ENCODE measurements around the gene LRRFIP1. TPM values are rescaled to one million over a fixed set of nuclear protein-coding genes. Genes with fewer than 3 reads are reported as not detected.
A peak's percentile ranks its signal among the peaks of the same experiment; 100 is the strongest.

The LRRFIP1 gene
- total and polyA plus RNA-seq, 9 of the 15 experiments (the other 6 are each of a cell fraction or from before 2014, with no cell fraction given) = 13.1 to 45.2 (median 31.3) TPM

DNA sequence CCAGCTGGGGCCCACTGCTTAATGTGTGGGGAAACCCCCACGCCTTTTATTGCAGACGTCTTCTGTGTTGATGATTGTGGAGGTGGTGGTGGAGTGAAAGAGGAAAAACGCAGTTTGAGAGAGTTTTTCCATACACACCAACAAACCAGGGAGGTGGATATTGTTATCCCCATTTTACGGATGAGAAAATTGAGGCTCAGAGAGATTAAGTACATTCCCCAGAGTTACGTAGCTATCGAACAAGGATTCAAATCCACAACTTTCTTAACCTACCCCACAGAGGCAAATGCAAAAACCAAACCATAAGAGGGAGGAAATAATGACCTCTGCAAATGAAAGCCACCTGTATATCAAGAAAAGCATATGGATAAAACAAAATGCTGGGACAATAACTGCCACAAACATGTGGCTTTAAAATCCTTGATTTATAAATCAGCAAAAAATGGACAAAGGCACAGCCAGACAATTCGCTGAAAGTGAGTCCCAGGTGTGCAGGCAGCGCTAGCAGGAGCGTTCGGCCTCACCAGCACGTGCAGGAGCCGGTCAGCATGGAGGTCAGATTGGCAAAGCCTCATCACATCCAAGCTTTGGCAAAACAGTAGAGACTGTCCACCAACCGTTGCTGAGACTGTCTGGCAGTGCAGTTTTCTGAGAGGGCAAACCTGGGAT, 24.2 kb upstream of the LRRFIP1 start:
- no TSS peak for BruUV-seq (replicated peaks)
- no peak overlapping the region for H2AFZ ChIP-seq (ENCODE audit: low read depth, low read length)
- peaks cover 13 to 64% of the 10 kb centered on the region in 2 experiments for H3K27me3 ChIP-seq (ENCODE audit: control insufficient read depth in 2 of 2, insufficient read depth in 2 of 2, low read length in 2 of 2)
- DNase-seq (ENCODE audit: extremely low read depth in 1 of 4, low spot score in 3 of 4) (no peak), ATAC-seq (no peak), FAIRE-seq (no peak)
- no peak overlapping the region for H3K4me3 ChIP-seq
- no peaks in the 10 kb centered on the region for H3K36me3 ChIP-seq (ENCODE audit: control insufficient read depth, insufficient read depth, low read length)
- CTCF ChIA-PET (ENCODE audit: low intra/inter-chr PET ratio) = no interaction called here
- H3K27ac ChIP-seq (ENCODE audit: extremely low read depth, low read depth, low read length) = no peak overlapping the region
- TF ChIP-seq NFE2 (IDR thresholded peaks at IDR 0.05; ENCODE audit: low read depth) = no peak
- no peak for TF ChIP-seq GTF2F1 (IDR thresholded peaks at IDR 0.05; ENCODE audit: low read depth, low read length)
- peak; percentile 65 for TF ChIP-seq RBM25 (IDR thresholded peaks at IDR 0.05; ENCODE audit: low read depth, low read length, severe bottlenecking)
- 2% methylated on average over 13 of the region's 13 CpGs for WGBS (ENCODE audit: insufficient coverage, low coverage, missing lambda C conversion rate)
- H3K9me1 ChIP-seq (ENCODE audit: control insufficient read depth, insufficient read depth, low read length) = no peaks in the 10 kb centered on the region
- H4K20me1 ChIP-seq (replicated peaks; ENCODE audit: control insufficient read depth, insufficient read depth, low read length) = no peaks in the 10 kb centered on the region
- H3K79me2 ChIP-seq (ENCODE audit: control insufficient read depth, insufficient read depth, low read length) = no peaks in the 10 kb centered on the region
- in situ Hi-C loops (cut with MboI) (no loop called here), intact Hi-C loops (cut with micrococcal nuclease) (no loop called here)
- no peak overlapping the region for H3K4me2 ChIP-seq (ENCODE audit: insufficient read depth, low read length)
- POLR2A ChIA-PET = no interaction called here
- H3K9me3 ChIP-seq (replicated peaks; ENCODE audit: control insufficient read depth, insufficient read depth, low read depth, low read length) = no peaks in the 10 kb centered on the region
- no peaks in the 10 kb centered on the region for H3K4me1 ChIP-seq (replicated peaks in 1 of 2; ENCODE audit: control insufficient read depth in 2 of 2, insufficient read depth in 2 of 2, low read length in 2 of 2)
- H3K9ac ChIP-seq (ENCODE audit: insufficient read depth in 1 of 2, low read depth in 2 of 2, low read length in 2 of 2) = no peak overlapping the region

DNA sequence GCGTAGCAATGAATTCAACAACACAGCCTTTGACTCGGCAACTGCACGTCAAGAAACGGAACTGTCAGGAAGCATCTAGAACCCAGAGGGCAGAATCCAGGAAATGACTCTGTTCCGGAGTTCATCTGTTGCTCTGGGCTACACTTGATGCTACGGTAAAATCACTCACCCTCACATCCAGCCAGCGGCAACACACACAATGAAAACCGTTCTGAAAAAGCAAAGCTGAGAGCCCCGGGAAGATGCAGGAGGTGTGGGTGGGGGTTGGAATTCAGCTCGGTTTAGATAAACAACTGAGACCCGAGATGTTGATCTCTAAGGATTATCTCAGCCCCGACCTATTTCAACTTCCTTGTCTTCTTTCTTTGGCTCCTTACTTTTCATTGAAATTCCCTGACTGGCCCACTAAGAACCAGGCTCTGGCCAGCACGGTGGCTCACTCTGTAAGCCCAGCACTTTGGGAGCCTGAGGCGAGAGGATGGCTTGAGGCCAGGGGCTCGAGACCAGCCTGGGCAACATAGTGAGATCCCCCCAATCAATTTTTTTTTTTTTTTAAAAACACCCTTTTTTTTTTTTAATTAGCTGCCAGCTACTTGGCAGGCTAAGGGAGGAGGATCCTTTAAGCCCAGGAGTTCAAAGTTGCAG, 23.5 kb upstream of the LRRFIP1 start:
- Histone ChIP-seq H3K4me2 (ENCODE audit: insufficient read depth, low read length) (no peak overlapping the region), H3K36me3 (ENCODE audit: control insufficient read depth, insufficient read depth, low read length) (no peaks in the 10 kb centered on the region), H3K4me1 (replicated peaks in 1 of 2; ENCODE audit: control insufficient read depth in 2 of 2, insufficient read depth in 2 of 2, low read length in 2 of 2) (no peaks in the 10 kb centered on the region), H3K9me1 (ENCODE audit: control insufficient read depth, insufficient read depth, low read length) (no peaks in the 10 kb centered on the region), H3K9ac (ENCODE audit: insufficient read depth in 1 of 2, low read depth in 2 of 2, low read length in 2 of 2) (no peak overlapping the region), H3K27ac (ENCODE audit: extremely low read depth, low read depth, low read length) (no peak overlapping the region), H3K9me3 (replicated peaks; ENCODE audit: control insufficient read depth, insufficient read depth, low read depth, low read length) (no peaks in the 10 kb centered on the region), H2AFZ (ENCODE audit: low read depth, low read length) (no peak overlapping the region), H3K4me3 (no peak overlapping the region), H3K79me2 (ENCODE audit: control insufficient read depth, insufficient read depth, low read length) (no peaks in the 10 kb centered on the region), H4K20me1 (replicated peaks; ENCODE audit: control insufficient read depth, insufficient read depth, low read length) (no peaks in the 10 kb centered on the region), H3K27me3 (ENCODE audit: control insufficient read depth in 2 of 2, insufficient read depth in 2 of 2, low read length in 2 of 2) (peaks cover 13 to 58% of the 10 kb centered on the region in 2 experiments)
- CTCF ChIA-PET (ENCODE audit: low intra/inter-chr PET ratio) = no interaction called here
- intact Hi-C loops (cut with micrococcal nuclease) (no loop called here), in situ Hi-C loops (cut with MboI) (no loop called here)
- POLR2A ChIA-PET = interaction anchor here (0.6 kb wide), 1 partner anchor 1769 kb away, joined by 3 read pairs; no protein-coding TSS in a partner anchor
- ATAC-seq (no peak), FAIRE-seq (no peak), DNase-seq (ENCODE audit: extremely low read depth in 1 of 4, low spot score in 3 of 4) (no peak)
- WGBS (ENCODE audit: insufficient coverage, low coverage, missing lambda C conversion rate) = under 1% methylated on average over 14 of the region's 15 CpGs
- BruUV-seq (replicated peaks) = no TSS peak
- TF ChIP-seq ZNF445 (CRISPR knock-in tag; IDR thresholded peaks at IDR 0.05; ENCODE audit: low read depth) (no peak), RBM17 (IDR thresholded peaks at IDR 0.05; ENCODE audit: borderline replicate concordance, low read depth, low read length) (no peak), ATF7 (IDR thresholded peaks at IDR 0.05) (no peak), TSC22D4 (tag; IDR thresholded peaks at IDR 0.05) (no peak), CBFA2T3 (IDR thresholded peaks at IDR 0.05) (no peak)
- TF ChIP-seq, protein P1, sequence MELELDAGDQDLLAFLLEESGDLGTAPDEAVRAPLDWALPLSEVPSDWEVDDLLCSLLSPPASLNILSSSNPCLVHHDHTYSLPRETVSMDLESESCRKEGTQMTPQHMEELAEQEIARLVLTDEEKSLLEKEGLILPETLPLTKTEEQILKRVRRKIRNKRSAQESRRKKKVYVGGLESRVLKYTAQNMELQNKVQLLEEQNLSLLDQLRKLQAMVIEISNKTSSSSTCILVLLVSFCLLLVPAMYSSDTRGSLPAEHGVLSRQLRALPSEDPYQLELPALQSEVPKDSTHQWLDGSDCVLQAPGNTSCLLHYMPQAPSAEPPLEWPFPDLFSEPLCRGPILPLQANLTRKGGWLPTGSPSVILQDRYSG (tag; conservative IDR thresholded peaks at IDR 0.05; ENCODE audit: low read depth) = no peak
- TF ChIP-seq, protein P2, sequence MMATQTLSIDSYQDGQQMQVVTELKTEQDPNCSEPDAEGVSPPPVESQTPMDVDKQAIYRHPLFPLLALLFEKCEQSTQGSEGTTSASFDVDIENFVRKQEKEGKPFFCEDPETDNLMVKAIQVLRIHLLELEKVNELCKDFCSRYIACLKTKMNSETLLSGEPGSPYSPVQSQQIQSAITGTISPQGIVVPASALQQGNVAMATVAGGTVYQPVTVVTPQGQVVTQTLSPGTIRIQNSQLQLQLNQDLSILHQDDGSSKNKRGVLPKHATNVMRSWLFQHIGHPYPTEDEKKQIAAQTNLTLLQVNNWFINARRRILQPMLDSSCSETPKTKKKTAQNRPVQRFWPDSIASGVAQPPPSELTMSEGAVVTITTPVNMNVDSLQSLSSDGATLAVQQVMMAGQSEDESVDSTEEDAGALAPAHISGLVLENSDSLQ (IDR thresholded peaks at IDR 0.05) = no peak
- TF ChIP-seq, protein P3, sequence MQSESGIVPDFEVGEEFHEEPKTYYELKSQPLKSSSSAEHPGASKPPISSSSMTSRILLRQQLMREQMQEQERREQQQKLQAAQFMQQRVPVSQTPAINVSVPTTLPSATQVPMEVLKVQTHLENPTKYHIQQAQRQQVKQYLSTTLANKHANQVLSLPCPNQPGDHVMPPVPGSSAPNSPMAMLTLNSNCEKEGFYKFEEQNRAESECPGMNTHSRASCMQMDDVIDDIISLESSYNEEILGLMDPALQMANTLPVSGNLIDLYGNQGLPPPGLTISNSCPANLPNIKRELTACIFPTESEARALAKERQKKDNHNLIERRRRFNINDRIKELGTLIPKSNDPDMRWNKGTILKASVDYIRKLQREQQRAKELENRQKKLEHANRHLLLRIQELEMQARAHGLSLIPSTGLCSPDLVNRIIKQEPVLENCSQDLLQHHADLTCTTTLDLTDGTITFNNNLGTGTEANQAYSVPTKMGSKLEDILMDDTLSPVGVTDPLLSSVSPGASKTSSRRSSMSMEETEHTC (IDR thresholded peaks at IDR 0.05) = no peak

All from K562 (cell line).